Progenitor cell of endocrine pancreas (in vitro differentiated cells): ENCODE results near the gene SORCS2. TPM values are rescaled to one million over a fixed set of nuclear protein-coding genes. Genes with fewer than 3 reads are reported as not detected.

ENCODE experiments used
- DNase-seq: peaks from one replicate; pipeline ENCODE4 v3.0.0; 2021; ENCODE audit warnings: low spot score; ENCODE audit not compliant: unreplicated experiment
- H3K27ac Mint-ChIP-seq: 2 replicates; pipeline ENCODE4 v1.8.0; 2021; ENCODE audit warnings: mild to moderate bottlenecking, moderate library complexity, mixed read lengths
- H3K27me3 Mint-ChIP-seq: 2 replicates; pipeline ENCODE4 v1.8.0; 2021; ENCODE audit warnings: mixed read lengths
- H3K36me3 Mint-ChIP-seq: 2 replicates; pipeline ENCODE4 v1.8.0; 2022; ENCODE audit warnings: mixed read lengths; ENCODE audit not compliant: insufficient read depth
- H3K4me1 Mint-ChIP-seq: 2 replicates; pipeline ENCODE4 v1.8.0; 2021; ENCODE audit warnings: low read depth, mixed read lengths
- H3K4me3 Mint-ChIP-seq: 2 replicates; pipeline ENCODE4 v1.8.0; 2021; ENCODE audit warnings: low read depth, mild to moderate bottlenecking, moderate library complexity, mixed read lengths
- H3K9me3 Mint-ChIP-seq: 2 replicates; pipeline ENCODE4 v1.8.0; 2021; ENCODE audit warnings: low read depth, mixed read lengths
- CTCF ChIP-seq: fragments of 200-600 bp; sonication (generic); IDR thresholded peaks from one replicate; pipeline ENCODE4 v1.5.0; 2021; ENCODE audit warnings: antibody characterized with exemption, mild to moderate bottlenecking; ENCODE audit not compliant: unreplicated experiment
- total RNA-seq: library from RNA; stranded (reverse); gene quantifications from 2 replicates; pipeline ENCODE4 v1.2.1, GENCODE V29; 2021

SORCS2 gene
- total RNA-seq, 1 donor from 2014 or later = 2.2 TPM

- Mint-ChIP-seq H3K27me3 (peaks cover 6% of the 10 kb centered on the region), H3K4me1 (peaks cover 17% of the 10 kb centered on the region), H3K4me3 (no peak overlapping the region), H3K36me3 (no peaks in the 10 kb centered on the region), H3K27ac (peak overlapping the region; percentile 85), H3K9me3 (no peaks in the 10 kb centered on the region)
- DNase-seq = no peak
- TF ChIP-seq CTCF = no peak
Observed at GRCh38 chr4:7655511-7656243, 463.3 kb downstream of the SORCS2 start.

GRCh38 chr4:7656244-7656800 is 464.0 kb downstream of the SORCS2 start:
- H3K4me3 Mint-ChIP-seq = no peak overlapping the region
- DNase-seq = no peak
- peaks cover 4% of the 10 kb centered on the region for H3K27me3 Mint-ChIP-seq
- no peaks in the 10 kb centered on the region for H3K9me3 Mint-ChIP-seq
- TF ChIP-seq CTCF = no peak
- H3K36me3 Mint-ChIP-seq = no peaks in the 10 kb centered on the region
- peaks cover 17% of the 10 kb centered on the region for H3K4me1 Mint-ChIP-seq
- peak overlapping the region; percentile 85 for H3K27ac Mint-ChIP-seq

- Mint-ChIP-seq H3K4me1 (peaks cover 24% of the 10 kb centered on the region), H3K9me3 (no peaks in the 10 kb centered on the region), H3K27me3 (peaks cover 4% of the 10 kb centered on the region), H3K4me3 (no peak overlapping the region), H3K36me3 (no peaks in the 10 kb centered on the region), H3K27ac (no peak overlapping the region)
- DNase-seq = no peak
- TF ChIP-seq CTCF = no peak
Observed at GRCh38 chr4:7657545-7658297, 465.4 kb downstream of the SORCS2 start.

GRCh38 chr4:7658341-7659204 is 466.2 kb downstream of the SORCS2 start:
- Mint-ChIP-seq H3K9me3 (no peaks in the 10 kb centered on the region), H3K4me3 (no peak overlapping the region), H3K27ac (no peak overlapping the region), H3K36me3 (no peaks in the 10 kb centered on the region), H3K27me3 (peaks cover 6% of the 10 kb centered on the region), H3K4me1 (peaks cover 24% of the 10 kb centered on the region)
- DNase-seq = no peak
- TF ChIP-seq CTCF = no peak
